HPDE6-E6E7 (cell line): ENCODE results near the gene KCNQ5.

Experiments
- DNase-seq: peaks from one replicate; pipeline ENCODE4 v3.0.0; 2011; ENCODE audit warnings: missing footprints; ENCODE audit errors: extremely low spot score

KCNQ5 gene

GRCh38 chr6:73240730-73241129 lies 618.9 kb downstream of the KCNQ5 start:
- DNase-seq, result no peak

DNA sequence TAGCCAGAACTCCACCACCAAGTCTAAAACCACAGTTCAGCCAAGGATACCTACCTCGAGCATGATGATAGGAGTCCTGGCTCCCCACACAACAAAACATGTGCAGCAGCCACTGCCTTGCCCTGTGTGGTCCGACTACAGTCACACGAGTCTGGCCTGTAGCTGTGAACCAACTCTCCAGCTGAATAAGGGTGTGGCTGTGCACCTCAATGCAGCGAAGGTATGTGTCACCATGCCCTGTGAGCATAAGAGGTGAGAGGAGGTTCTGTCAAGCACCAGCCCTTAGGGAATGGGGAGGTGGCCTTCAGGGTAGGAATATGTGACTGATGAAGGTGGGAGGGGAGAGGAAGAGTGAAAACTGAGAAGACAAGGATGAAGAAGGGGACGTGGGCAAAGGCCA lies 620.1 kb downstream of the KCNQ5 start:
- DNase-seq, result no peak
